ENCODE measurements around the gene GPR108. TPM values are rescaled to one million over a fixed set of nuclear protein-coding genes. Genes with fewer than 3 reads are reported as not detected.

Gene GPR108
- total and polyA plus RNA-seq, 2 of the 13 experiments (the other 11 are each of a cell fraction or from before 2014, with no cell fraction given) = 36.4 to 63.0 TPM

- TF ChIP-seq FOSL2 (CRISPR knock-in tag; IDR thresholded peaks at IDR 0.05) (peak; percentile 86), TBX2 (CRISPR knock-in tag; IDR thresholded peaks at IDR 0.05; ENCODE audit: borderline replicate concordance) (peak; percentile 49; the same call in 1 of the 2 replicates), TCF12 (IDR thresholded peaks at IDR 0.05) (no peak), TCF12 (CRISPR knock-in tag; IDR thresholded peaks at IDR 0.05) (peak; percentile 45; the same call in 1 of the 2 replicates), HMG20A (CRISPR knock-in tag; IDR thresholded peaks at IDR 0.05; ENCODE audit: borderline replicate concordance) (peak; percentile 33; the same call in 1 of the 2 replicates), FOXK1 (CRISPR knock-in tag; IDR thresholded peaks at IDR 0.05; ENCODE audit: borderline replicate concordance, low read depth) (peak; percentile 72; the same call in 1 of the 2 replicates), ZNF883 (CRISPR knock-in tag; IDR thresholded peaks at IDR 0.05; ENCODE audit: not compliant biosample characterization) (no peak), KLF12 (CRISPR knock-in tag; IDR thresholded peaks at IDR 0.05; ENCODE audit: borderline replicate concordance) (no peak), NR0B2 (CRISPR knock-in tag; IDR thresholded peaks at IDR 0.05) (no peak), FOXA3 (CRISPR knock-in tag; IDR thresholded peaks at IDR 0.05) (peak; percentile 56; the same call in 1 of the 2 replicates), PLSCR1 (CRISPR knock-in tag; IDR thresholded peaks at IDR 0.05; ENCODE audit: borderline replicate concordance) (no peak), MTERF4 (CRISPR knock-in tag; IDR thresholded peaks at IDR 0.05) (peak; percentile 45; the same call in 1 of the 2 replicates), ZFP91 (CRISPR knock-in tag; IDR thresholded peaks at IDR 0.05; ENCODE audit: borderline replicate concordance) (0 out of 2 replicates have a peak, but pooled peaks have one; percentile 37), ATF7-NPFF (CRISPR knock-in tag; IDR thresholded peaks at IDR 0.05; ENCODE audit: low read depth) (no peak), MAFG (CRISPR knock-in tag; IDR thresholded peaks at IDR 0.05) (no peak), ZNF7 (CRISPR knock-in tag; IDR thresholded peaks at IDR 0.05) (no peak), ZNF263 (CRISPR knock-in tag; IDR thresholded peaks at IDR 0.05) (peak; percentile 91), HOXA3 (CRISPR knock-in tag; IDR thresholded peaks at IDR 0.05) (peak; percentile 53), NFIB (CRISPR knock-in tag; IDR thresholded peaks at IDR 0.05; ENCODE audit: borderline replicate concordance) (no peak)
- TF ChIP-seq, protein P1, sequence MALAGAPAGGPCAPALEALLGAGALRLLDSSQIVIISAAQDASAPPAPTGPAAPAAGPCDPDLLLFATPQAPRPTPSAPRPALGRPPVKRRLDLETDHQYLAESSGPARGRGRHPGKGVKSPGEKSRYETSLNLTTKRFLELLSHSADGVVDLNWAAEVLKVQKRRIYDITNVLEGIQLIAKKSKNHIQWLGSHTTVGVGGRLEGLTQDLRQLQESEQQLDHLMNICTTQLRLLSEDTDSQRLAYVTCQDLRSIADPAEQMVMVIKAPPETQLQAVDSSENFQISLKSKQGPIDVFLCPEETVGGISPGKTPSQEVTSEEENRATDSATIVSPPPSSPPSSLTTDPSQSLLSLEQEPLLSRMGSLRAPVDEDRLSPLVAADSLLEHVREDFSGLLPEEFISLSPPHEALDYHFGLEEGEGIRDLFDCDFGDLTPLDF (CRISPR knock-in tag; IDR thresholded peaks at IDR 0.05) = no peak
- TF ChIP-seq, protein P2, sequence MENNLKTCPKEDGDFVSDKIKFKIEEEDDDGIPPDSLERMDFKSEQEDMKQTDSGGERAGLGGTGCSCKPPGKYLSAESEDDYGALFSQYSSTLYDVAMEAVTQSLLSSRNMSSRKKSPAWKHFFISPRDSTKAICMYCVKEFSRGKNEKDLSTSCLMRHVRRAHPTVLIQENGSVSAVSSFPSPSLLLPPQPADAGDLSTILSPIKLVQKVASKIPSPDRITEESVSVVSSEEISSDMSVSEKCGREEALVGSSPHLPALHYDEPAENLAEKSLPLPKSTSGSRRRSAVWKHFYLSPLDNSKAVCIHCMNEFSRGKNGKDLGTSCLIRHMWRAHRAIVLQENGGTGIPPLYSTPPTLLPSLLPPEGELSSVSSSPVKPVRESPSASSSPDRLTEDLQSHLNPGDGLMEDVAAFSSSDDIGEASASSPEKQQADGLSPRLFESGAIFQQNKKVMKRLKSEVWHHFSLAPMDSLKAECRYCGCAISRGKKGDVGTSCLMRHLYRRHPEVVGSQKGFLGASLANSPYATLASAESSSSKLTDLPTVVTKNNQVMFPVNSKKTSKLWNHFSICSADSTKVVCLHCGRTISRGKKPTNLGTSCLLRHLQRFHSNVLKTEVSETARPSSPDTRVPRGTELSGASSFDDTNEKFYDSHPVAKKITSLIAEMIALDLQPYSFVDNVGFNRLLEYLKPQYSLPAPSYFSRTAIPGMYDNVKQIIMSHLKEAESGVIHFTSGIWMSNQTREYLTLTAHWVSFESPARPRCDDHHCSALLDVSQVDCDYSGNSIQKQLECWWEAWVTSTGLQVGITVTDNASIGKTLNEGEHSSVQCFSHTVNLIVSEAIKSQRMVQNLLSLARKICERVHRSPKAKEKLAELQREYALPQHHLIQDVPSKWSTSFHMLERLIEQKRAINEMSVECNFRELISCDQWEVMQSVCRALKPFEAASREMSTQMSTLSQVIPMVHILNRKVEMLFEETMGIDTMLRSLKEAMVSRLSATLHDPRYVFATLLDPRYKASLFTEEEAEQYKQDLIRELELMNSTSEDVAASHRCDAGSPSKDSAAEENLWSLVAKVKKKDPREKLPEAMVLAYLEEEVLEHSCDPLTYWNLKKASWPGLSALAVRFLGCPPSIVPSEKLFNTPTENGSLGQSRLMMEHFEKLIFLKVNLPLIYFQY (CRISPR knock-in tag; IDR thresholded peaks at IDR 0.05; ENCODE audit: borderline replicate concordance) = no peak
These were observed 3.2 kb downstream of the GPR108 start (continued) for GRCh38 chr19:6734096-6734696.
